HepG2 (cell line): Measurements from ENCODE around the gene UBP1. TPM values are rescaled to one million over a fixed set of nuclear protein-coding genes. Genes with fewer than 3 reads are reported as not detected.
A peak's percentile ranks its signal among the peaks of the same experiment; 100 is the strongest.
"Not testable (repeated sequence)": the region's sequence is repeated elsewhere in the genome, so short reads cannot be mapped to it uniquely, and the experiment has no call there.

ENCODE experiments used
- ATAC-seq: fragments of 200-7000 bp; cut with Tn5 transposase; 3 replicates; pipeline ENCODE4 v1.9.1; 2020; ENCODE audit warnings: mild to moderate bottlenecking, moderate library complexity
- BruUV-seq: library from RNA; stranded (reverse); fragments of 400-500 nt; replicated peaks from 2 replicates; lab custom pipeline; 2021; lab: Mats Ljungman, UMichigan
- CTCF ChIA-PET: fragments of 300-600 bp; formaldehyde crosslinking; extraction: SDS; loops from one replicate; lab custom pipeline; 2021; ENCODE audit warnings: low total read pairs, inconsistent platforms, low intra/inter-chr PET ratio; lab: Yijun Ruan, JAX
- POLR2A ChIA-PET: fragments of 350-600 bp; sonication (Branson Sonifier 250); formaldehyde crosslinking; loops from one replicate; lab custom pipeline; 2020; ENCODE audit warnings: antibody characterized with exemption, inconsistent platforms; lab: Yijun Ruan, JAX
- DNase-seq: peaks from one replicate; pipeline ENCODE4 v3.0.0-alpha.2; 2015; ENCODE audit warnings: low spot score
- FAIRE-seq: peaks from 3 replicates; lab custom pipeline; 2011; peaks lifted over from hg19 to GRCh38; lab: Jason Lieb, UNC
- H2AFZ ChIP-seq: one replicate; pipeline ENCODE4 v1.6.1; 2011; ENCODE audit warnings: low read length, inconsistent platforms
- H3K27ac ChIP-seq: fragments of 300-600 bp; 3 replicates; pipeline ENCODE4 v1.8.0; 2011; ENCODE audit warnings: mixed run types, mild to moderate bottlenecking, mixed read lengths, low read length, inconsistent platforms; ENCODE audit not compliant: insufficient read depth; ENCODE audit errors: extremely low read length
- H3K27me3 ChIP-seq, 2 experiments: fragments of 200-600 bp in 1 of 2; 2 replicates in 1 of 2; 3 replicates in 1 of 2; pipeline versions ENCODE4 v1.6.0 to v1.8.0; 2011; ENCODE audit warnings: low read length in 2 of 2, mild to moderate bottlenecking in 2 of 2, moderate library complexity in 2 of 2, inconsistent platforms in 1 of 2; ENCODE audit not compliant: insufficient read depth in 2 of 2, control insufficient read depth in 1 of 2
- H3K36me3 ChIP-seq, 2 experiments: fragments of 200-600 bp in 1 of 2; replicated peaks in 1 of 2; 2 replicates in 1 of 2; 3 replicates in 1 of 2; pipeline versions ENCODE4 v1.5.1 to v1.8.0; 2011; ENCODE audit warnings: low read length in 2 of 2, inconsistent platforms in 1 of 2; ENCODE audit not compliant: insufficient read depth in 2 of 2, control insufficient read depth in 1 of 2
- H3K4me1 ChIP-seq: 2 replicates; pipeline ENCODE4 v1.5.1; 2012; ENCODE audit warnings: low read length, inconsistent platforms; ENCODE audit not compliant: insufficient read depth
- H3K4me2 ChIP-seq: 2 replicates; pipeline ENCODE4 v1.6.0; 2011; ENCODE audit warnings: low read depth, low read length, inconsistent platforms
- H3K4me3 ChIP-seq, 3 experiments: fragments of 200-600 bp in 1 of 3; sonication (generic), shearing (Covaris generic) in 1 of 3; replicated peaks in 1 of 3; 2 replicates each; pipeline ENCODE4 v1.5.1; 2011 to 2016; ENCODE audit warnings: low read length in 3 of 3, inconsistent platforms in 2 of 3, low read depth in 2 of 3, mild to moderate bottlenecking in 2 of 3, control low read depth in 1 of 3, mixed read lengths in 1 of 3; ENCODE audit not compliant: insufficient read depth in 1 of 3
- H3K79me2 ChIP-seq: one replicate; pipeline ENCODE4 v1.6.1; 2011; ENCODE audit warnings: low read length, inconsistent platforms; ENCODE audit not compliant: insufficient read depth
- H3K9ac ChIP-seq: 2 replicates; pipeline ENCODE4 v1.6.0; 2011; ENCODE audit warnings: mild to moderate bottlenecking, low read depth, low read length, inconsistent platforms; ENCODE audit not compliant: insufficient read depth
- H3K9me3 ChIP-seq: 2 replicates; pipeline ENCODE4 v1.5.1; 2012; ENCODE audit warnings: mild to moderate bottlenecking, low read length
- H4K20me1 ChIP-seq: 2 replicates; pipeline ENCODE4 v1.6.0; 2011; ENCODE audit warnings: inconsistent platforms, mild to moderate bottlenecking, low read length, moderate library complexity; ENCODE audit not compliant: insufficient read depth
- ZBTB38 ChIP-seq: sonication (generic); formaldehyde crosslinking; IDR thresholded peaks from 2 replicates; pipeline ENCODE4 v1.5.1; 2020; ENCODE audit warnings: mild to moderate bottlenecking, missing genetic modification reagents
- ZNF629 ChIP-seq: sonication (generic); formaldehyde crosslinking; conservative IDR thresholded peaks from 2 replicates; pipeline ENCODE4 v1.5.0; 2020; ENCODE audit warnings: missing genetic modification reagents
- WGBS: methylation state at CpG from one replicate; pipeline ENCODE4 v1.1.6; 2017; ENCODE audit warnings: low lambda C conversion rate; 5-methylcytosine and 5-hydroxymethylcytosine counted together
- in situ Hi-C: cut with HindIII; loops from 2 replicates; pipeline ENCODE4 v1.10.0; 2017; ENCODE audit warnings: low pct_unique_long_range_greater_than_20kb; ENCODE audit not compliant: extremely low pct_ligation_motif_present
- intact Hi-C: fragments of 100-400 bp; cut with micrococcal nuclease; formaldehyde crosslinking; loops from one replicate; pipeline ENCODE4 v1.10.0; 2022; ENCODE audit not compliant: unreplicated experiment
- polyA plus RNA-seq, 8 experiments: library from polyadenylated mRNA; depleted of rRNA in 3 of 8; stranded (reverse) in 7 of 8; unstranded in 1 of 8; fragments of >200 nt; fragmentation: Illumina TruSeq in 4 of 8; extraction: Trizol in 4 of 8; gene quantifications; 2 replicates each; pipeline versions ENCODE4 v1.2.1 to v1.2.3, GENCODE V29; 2011 to 2016; ENCODE audit warnings: low read depth in 4 of 8, missing spikeins in 1 of 8, mixed read lengths in 1 of 8; ENCODE audit not compliant: insufficient read depth in 1 of 8
- total RNA-seq, 5 experiments: library from RNA; depleted of rRNA; stranded (reverse); fragments of >200 nt; fragmentation: Illumina TruSeq; extraction: Trizol; gene quantifications; 2 replicates each; pipeline ENCODE4 v1.2.3, GENCODE V29; 2016; ENCODE audit warnings: low read depth in 1 of 5

UBP1 gene
- total and polyA plus RNA-seq, 2 of the 13 experiments (the other 11 are each of a cell fraction or from before 2014, with no cell fraction given) = 48.3 to 79.9 TPM

DNA sequence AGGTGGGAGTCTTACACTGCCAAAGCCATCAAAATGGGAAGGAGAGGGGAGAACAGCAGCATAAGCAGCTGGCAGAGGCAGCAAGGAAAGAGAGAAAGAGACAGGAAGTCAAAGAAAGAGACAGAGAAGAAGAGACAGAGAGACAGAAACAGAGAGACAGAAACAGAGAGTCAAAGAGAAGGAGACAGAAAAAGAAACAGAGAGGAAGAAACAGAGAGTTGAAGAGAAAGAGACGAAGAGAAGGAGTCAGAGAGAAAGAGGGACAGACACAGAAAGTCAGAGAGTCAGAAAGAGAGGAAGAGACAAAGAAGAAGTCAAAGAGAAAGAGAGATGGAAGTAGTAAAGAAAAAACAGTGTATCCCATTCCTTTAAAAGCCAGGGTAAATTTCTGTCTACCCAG is 11.8 kb upstream of the UBP1 start:
- intact Hi-C loops, H3K4me1 ChIP-seq, H3K36me3 ChIP-seq, BruUV-seq, H4K20me1 ChIP-seq, ATAC-seq, POLR2A ChIA-PET, H3K27me3 ChIP-seq, CTCF ChIA-PET, H3K79me2 ChIP-seq, in situ Hi-C loops, H2AFZ ChIP-seq, FAIRE-seq, H3K9me3 ChIP-seq, DNase-seq, H3K4me3 ChIP-seq, H3K9ac ChIP-seq, H3K4me2 ChIP-seq, H3K27ac ChIP-seq: not testable (repeated sequence)
- WGBS = 84% methylated on average over 1 of the region's 1 CpG

DNA sequence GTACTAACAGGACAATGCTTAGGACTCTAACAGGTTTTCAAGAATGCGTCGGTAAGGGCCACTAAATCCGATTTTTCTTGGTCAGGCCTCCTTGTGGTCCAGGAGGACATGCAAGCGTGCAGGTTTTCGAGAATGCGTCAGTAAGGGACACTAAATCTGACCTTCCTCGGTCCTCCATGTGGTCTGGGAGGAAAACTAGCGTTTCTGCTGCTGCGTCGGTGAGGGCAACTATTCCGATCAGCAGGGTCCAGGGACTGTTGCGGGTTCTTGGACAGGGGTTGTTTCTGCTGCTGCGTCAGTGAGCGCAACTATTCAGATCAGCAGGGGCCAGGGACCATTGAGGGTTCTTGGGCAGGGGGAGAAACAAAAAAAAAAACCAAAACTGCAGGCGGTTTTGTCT is 7.8 kb upstream of the UBP1 start:
- Histone ChIP-seq H4K20me1 (no peaks in the 10 kb centered on the region), H3K79me2 (no peaks in the 10 kb centered on the region), H3K4me2 (peak overlapping the region; percentile 66), H3K4me3 (peak overlapping the region in 2 of 3 experiments; percentile 4 to 23; a peak in 3 of 6 replicates), H3K27ac (no peak overlapping the region), H3K4me1 (peaks cover 18% of the 10 kb centered on the region), H3K9ac (no peak overlapping the region), H2AFZ (no peak overlapping the region), H3K27me3 (no peaks in the 10 kb centered on the region), H3K9me3 (no peaks in the 10 kb centered on the region), H3K36me3 (no peaks in the 10 kb centered on the region)
- POLR2A ChIA-PET = no interaction called here
- BruUV-seq = no TSS peak
- 85% methylated on average over 15 of the region's 15 CpGs for WGBS
- CTCF ChIA-PET = no interaction called here
- in situ Hi-C loops (no loop called here), intact Hi-C loops (loop anchor here (10.0 kb wide), 1 partner anchor 347 kb away; the partner anchor contains the start of gene PDCD6IP)
- no peak for FAIRE-seq
- TF ChIP-seq ZNF629 (CRISPR knock-in tag) (no peak), ZBTB38 (CRISPR knock-in tag) (peak; percentile 86)
- no peak for DNase-seq
- no peak for ATAC-seq
